Measurements from ENCODE around the gene PNPLA6. TPM values are rescaled to one million over a fixed set of nuclear protein-coding genes. Genes with fewer than 3 reads are reported as not detected.

Gene PNPLA6
- total and polyA plus RNA-seq, 9 of the 15 experiments (the other 6 are each of a cell fraction or from before 2014, with no cell fraction given), result 0.07 to 30.2 (median 8.3) TPM

GRCh38 chr19:7535998-7536695, 630 bp downstream of the PNPLA6 start:
- Histone ChIP-seq H4K20me1 (replicated peaks; ENCODE audit: control insufficient read depth, insufficient read depth, low read length) (no peaks in the 10 kb centered on the region), H3K27me3 (ENCODE audit: control insufficient read depth in 2 of 2, insufficient read depth in 2 of 2, low read length in 2 of 2) (no peaks in the 10 kb centered on the region), H3K79me2 (ENCODE audit: control insufficient read depth, insufficient read depth, low read length) (no peaks in the 10 kb centered on the region; the same call in 2 of the 3 replicates), H3K36me3 (ENCODE audit: control insufficient read depth, insufficient read depth, low read length) (peaks cover 11% of the 10 kb centered on the region; the same call in 1 of the 3 replicates), H3K9ac (ENCODE audit: insufficient read depth in 1 of 2, low read depth in 2 of 2, low read length in 2 of 2) (peak overlapping the region; percentile 70 to 96; a peak in 3 of 4 replicates), H3K4me3 (peak overlapping the region; percentile 81), H3K4me1 (replicated peaks in 1 of 2; ENCODE audit: control insufficient read depth in 2 of 2, insufficient read depth in 2 of 2, low read length in 2 of 2) (peaks cover 10 to 49% of the 10 kb centered on the region in 2 experiments), H3K4me2 (ENCODE audit: insufficient read depth, low read length) (peak overlapping the region; percentile 98), H2AFZ (ENCODE audit: low read depth, low read length) (peak overlapping the region; percentile 100), H3K27ac (ENCODE audit: extremely low read depth, low read depth, low read length) (no peak overlapping the region), H3K9me3 (replicated peaks; ENCODE audit: control insufficient read depth, insufficient read depth, low read depth, low read length) (no peaks in the 10 kb centered on the region), H3K9me1 (ENCODE audit: control insufficient read depth, insufficient read depth, low read length) (no peaks in the 10 kb centered on the region)
- in situ Hi-C loops (cut with MboI) (no loop called here), intact Hi-C loops (cut with micrococcal nuclease) (no loop called here)
- FAIRE-seq (no peak), ATAC-seq (no peak), DNase-seq (ENCODE audit: extremely low read depth in 1 of 4, low spot score in 3 of 4) (peak in 1 of 4 experiments; percentile 30)
- CTCF ChIA-PET (ENCODE audit: low intra/inter-chr PET ratio), result interaction anchor here (0.5 to 0.6 kb wide), 2 partner anchors 46 to 314 kb away, joined by 3 to 4 read pairs; no protein-coding TSS in a partner anchor
- 23% methylated on average over 23 of the region's 30 CpGs for WGBS (ENCODE audit: insufficient coverage, low coverage, missing lambda C conversion rate)
- BruUV-seq (replicated peaks), result no TSS peak
- POLR2A ChIA-PET, result interaction anchor here (0.6 to 1.8 kb wide), 4 partner anchors 13 to 98 kb away, joined by 3 to 9 read pairs (median 3); partner anchors contain the start of genes MCOLN1, PCP2 and ZNF358
- TF ChIP-seq SAP30 (IDR thresholded peaks at IDR 0.05; ENCODE audit: borderline replicate concordance, insufficient read depth, low read depth, low read length, poor library complexity, severe bottlenecking) (no peak), SMARCA5 (IDR thresholded peaks at IDR 0.05) (peak; percentile 10; the same call in 1 of the 2 replicates), BMI1 (IDR thresholded peaks at IDR 0.05; ENCODE audit: low read length) (no peak), ZNF24 (IDR thresholded peaks at IDR 0.05) (no peak), FOXK1 (CRISPR knock-in tag; IDR thresholded peaks at IDR 0.05; ENCODE audit: borderline replicate concordance) (no peak), USF1 (CRISPR knock-in tag; IDR thresholded peaks at IDR 0.05) (no peak), ZNF174 (CRISPR knock-in tag; IDR thresholded peaks at IDR 0.05) (no peak), TARDBP (IDR thresholded peaks at IDR 0.05) (no peak), ELF2 (CRISPR knock-in tag; IDR thresholded peaks at IDR 0.05) (0 out of 2 replicates have a peak, but pooled peaks have one; percentile 3), CHD2 (IDR thresholded peaks at IDR 0.05; ENCODE audit: low read depth, low read length) (no peak), TAF9B (IDR thresholded peaks at IDR 0.05; ENCODE audit: partially characterized antibody) (no peak), ZBTB7A (IDR thresholded peaks at IDR 0.05; ENCODE audit: borderline replicate concordance, control insufficient read depth, low read depth, low read length) (peak; percentile 49; the same call in 1 of the 2 replicates), POLR3G (IDR thresholded peaks at IDR 0.05; ENCODE audit: extremely low read depth, insufficient read length, insufficient replicate concordance) (no peak), NCOA2 (IDR thresholded peaks at IDR 0.05; ENCODE audit: partially characterized antibody in 2 of 2) (no peak), TAF7 (tag; IDR thresholded peaks at IDR 0.05) (no peak), KDM1A (IDR thresholded peaks at IDR 0.05) (0 out of 4 replicates have a peak, but pooled peaks of 1 of the 2 experiments have one; percentile 0), NKRF (IDR thresholded peaks at IDR 0.05; ENCODE audit: borderline replicate concordance) (peak; percentile 1; the same call in 1 of the 2 replicates), ZC3H8 (IDR thresholded peaks at IDR 0.05) (no peak), ZNF282 (CRISPR knock-in tag; IDR thresholded peaks at IDR 0.05) (0 out of 2 replicates have a peak, but pooled peaks have one; percentile 66), ZNF134 (CRISPR knock-in tag; conservative IDR thresholded peaks at IDR 0.05) (no peak)
